HG03097 (cell line): ENCODE results near the gene LEUTX.
"Not testable (repeated sequence)": the region's sequence is repeated elsewhere in the genome, so short reads cannot be mapped to it uniquely, and the experiment has no call there.

Experiments
- ATAC-seq: cut with Tn5 transposase; IDR thresholded peaks from one replicate; pipeline ENCODE4 v1.9.1; 2021; ENCODE audit not compliant: unreplicated experiment, low FRiP score

LEUTX gene, protein sequence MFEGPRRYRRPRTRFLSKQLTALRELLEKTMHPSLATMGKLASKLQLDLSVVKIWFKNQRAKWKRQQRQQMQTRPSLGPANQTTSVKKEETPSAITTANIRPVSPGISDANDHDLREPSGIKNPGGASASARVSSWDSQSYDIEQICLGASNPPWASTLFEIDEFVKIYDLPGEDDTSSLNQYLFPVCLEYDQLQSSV

DNA sequence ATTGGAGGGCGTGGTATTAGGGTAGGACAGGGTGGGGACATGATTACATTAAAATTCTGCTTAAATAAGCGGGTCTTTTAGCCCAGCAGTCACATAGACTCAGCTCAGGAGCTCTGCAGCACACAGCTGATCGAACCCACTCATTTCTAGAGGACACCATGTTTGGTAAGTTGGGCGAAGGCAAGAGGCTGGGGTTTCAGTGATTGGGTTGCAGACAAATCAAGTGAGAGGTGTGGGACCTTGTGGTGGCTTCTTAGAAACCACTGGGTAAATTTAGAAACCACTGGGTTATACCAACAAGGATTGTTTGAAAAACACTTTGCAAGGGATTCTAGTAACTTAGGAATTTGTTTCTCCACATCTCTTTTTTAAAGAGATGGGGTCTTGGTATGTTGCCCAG is at the start of gene LEUTX:
Gene LEUTX, plus strand, starts transcription at position 92 of the 400 bp plus-strand sequence. Its CDS starts 67 bp downstream, at position 159.
- no peak for ATAC-seq

DNA sequence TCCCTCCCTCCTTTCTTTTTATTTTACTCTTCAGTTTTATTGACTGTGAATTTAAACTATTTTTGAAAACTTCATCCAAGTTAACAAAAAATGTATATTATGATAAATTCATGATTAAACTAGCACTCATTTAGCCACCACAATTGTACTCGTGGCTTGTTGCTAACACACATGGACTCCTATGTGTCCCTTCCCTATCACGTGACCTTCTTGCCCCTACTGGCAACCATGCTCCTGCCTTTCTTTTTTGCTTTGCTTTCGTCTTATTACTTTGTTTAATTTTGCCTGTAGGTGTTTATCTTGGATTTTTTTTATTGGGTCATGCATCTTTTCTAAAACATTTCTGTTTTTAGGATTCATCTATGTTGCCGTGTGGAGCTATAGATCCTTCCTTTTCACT is 49.1 kb upstream of the LEUTX start:
- ATAC-seq, result no peak

DNA sequence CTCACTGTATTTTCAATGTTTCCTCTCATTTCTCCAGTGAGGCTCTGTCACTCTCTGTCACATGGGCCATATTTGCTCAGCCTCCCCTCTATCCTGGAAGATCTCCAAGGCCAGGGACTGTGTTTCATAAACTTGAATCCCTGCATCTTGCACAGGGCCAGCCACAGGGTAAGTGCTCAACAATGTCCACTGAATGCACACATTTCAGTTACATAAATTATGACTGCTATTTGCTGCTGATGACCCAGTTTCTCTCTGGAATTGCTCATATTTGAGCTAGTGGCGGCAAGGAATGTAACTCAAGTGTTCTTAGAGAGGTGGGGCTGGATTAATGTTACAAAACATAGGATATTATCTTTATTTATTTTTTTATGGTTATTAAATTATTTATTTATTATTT is 47.0 kb upstream of the LEUTX start:
- ATAC-seq, result no peak

DNA sequence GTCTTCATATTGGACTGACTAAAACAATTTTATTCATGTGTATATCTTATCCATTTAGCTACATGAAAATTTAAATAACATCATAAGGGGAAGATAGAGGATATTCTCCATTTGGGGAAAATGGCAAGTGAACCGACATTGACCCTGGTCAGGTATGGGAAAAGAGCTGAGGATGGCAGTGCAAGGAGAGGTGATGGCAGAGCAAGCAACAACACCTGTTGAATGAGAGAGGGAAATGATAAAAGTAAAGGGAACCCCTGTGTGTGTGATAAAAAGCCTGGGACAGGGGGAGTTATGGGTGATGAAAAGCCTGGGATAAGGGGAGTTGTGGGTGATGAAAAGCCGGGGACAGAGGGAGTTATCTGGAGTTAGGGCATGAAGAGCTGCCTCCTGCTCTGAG is 44.8 kb upstream of the LEUTX start:
- ATAC-seq, result no peak

DNA sequence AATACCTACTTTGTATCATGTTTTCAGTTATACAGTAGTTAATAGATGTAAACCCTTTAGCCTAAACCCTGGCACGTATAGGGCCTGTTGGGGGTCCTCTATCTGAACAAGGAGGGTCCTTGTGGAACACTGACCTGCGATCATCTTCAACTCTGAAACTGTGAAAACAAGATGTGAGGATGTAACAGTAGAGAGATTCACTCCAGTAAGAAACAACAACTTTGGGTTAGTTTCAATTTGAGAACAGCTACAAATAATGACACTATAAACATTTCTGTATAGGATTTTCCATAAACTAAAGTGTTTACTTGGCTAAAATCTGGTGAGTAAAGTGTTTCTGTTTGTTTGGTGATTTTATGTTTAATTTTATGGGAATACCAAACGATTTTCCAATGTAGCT is 43.0 kb upstream of the LEUTX start:
- no peak for ATAC-seq

DNA sequence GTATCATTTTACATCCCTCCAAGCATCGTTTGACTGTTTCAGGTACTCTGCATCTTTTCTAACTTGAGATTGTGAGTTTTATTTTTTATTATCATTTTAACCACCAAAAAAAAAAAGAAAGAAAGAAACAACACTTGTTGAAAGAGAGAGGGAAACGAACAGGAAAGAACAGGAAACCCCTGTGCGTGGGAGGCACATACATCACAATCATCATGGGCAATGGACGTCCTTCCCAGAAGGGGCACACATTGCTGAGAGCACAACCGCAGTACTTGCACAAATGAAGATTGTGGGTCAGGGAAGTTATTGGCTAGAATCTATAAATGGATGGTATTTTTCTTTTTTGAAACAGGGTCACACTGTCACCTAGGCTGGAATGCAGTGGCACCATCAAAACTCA is 42.6 kb upstream of the LEUTX start:
- ATAC-seq, result no peak

DNA sequence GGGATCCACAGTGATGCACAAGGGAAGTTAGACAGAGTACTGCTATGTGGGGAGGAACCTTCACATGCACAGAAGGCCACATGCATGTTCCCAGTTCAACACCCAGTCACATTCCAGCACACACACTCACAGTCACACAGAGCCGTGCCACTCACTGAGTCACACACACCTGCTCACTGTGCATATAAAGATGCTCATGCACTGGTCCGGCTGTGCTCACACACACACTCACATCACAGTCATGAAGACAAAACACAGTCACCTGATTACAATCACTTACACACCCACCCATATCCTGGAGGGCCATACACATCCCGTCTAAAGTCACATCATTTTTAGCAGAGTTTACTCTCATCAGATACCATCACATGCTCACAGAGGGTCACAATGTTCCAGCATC is 41.3 kb upstream of the LEUTX start:
- ATAC-seq, result no peak

DNA sequence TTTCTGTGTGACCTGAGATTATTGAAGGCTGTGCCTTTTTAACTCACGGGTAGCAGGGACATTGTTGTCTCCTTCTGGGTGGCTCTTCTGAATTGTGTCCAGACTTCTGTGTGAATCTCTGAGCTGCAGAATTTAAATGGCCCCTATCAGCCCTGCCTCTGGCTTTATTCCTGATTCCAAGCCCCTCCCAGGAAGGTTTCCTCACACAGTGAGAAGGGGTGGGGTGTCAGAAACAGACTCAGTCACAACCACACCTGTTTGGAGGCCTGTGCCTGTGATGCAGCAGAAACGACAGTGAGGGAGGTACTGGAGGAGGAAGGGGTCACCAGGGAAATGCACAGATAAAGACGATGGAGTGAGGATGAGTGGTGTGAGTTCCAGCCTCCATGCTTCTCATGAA is 40.8 kb upstream of the LEUTX start, which contains the start of gene CLC:
Gene CLC, minus strand, starts transcription at position 139 of the 400 bp plus-strand sequence. Its CDS starts 77 bp downstream, at position 62.
- ATAC-seq, result no peak

DNA sequence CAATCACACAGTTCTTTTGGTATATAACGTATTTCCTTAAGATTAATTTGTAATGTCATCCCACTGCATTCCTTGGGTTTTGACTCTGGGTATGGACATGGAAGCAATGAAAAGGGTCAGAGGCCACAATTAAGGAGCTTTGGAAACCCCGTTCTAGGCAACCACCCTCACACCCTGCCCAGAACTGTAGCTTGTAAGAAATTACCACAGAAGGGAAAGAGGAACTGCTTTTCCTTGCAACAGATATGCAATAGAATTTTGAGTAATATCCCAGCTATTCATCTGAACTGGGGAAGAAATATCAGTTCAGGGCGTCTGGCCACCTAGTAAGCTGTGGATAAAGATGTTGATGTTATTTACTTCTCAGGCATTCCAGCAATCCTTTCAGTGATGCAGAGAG is 39.8 kb upstream of the LEUTX start:
- ATAC-seq, result no peak

DNA sequence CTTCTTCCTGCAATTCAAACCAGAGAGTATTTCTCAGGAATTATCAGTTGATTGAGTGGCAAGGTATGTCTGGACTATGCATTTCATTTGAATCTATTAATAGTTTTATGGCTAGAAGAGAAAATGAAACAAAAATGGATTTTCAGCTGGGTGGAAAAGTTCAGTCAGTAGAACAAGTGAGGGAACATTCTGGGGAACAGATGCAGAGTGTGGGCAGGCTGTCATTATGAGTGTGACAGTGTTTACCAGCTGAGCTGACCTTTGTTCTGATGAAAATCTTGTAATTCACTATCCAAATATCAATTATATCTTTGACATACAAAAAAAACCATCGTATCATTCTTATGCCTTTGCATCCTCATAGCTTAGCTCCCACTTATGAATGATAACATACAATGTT is 38.3 kb upstream of the LEUTX start:
- ATAC-seq, result no peak

DNA sequence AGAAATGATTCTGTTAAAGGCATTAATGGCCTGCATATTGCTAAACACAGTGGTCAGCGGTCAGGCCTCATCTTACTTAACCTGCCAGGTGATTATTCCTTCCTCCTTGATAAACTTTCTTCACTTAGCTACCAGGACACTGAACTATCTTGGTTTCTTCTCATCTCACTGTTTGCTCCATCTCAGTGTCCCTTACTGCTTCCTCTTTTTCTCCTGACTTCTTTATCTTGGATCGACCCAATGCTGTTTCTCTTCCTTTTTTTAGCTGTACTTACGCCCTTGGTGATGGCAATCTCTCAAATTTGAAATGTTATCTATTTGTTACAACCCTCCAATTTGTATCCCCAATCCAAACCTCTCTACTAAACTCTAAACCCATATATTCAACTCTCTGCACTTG is 33.0 kb upstream of the LEUTX start:
- ATAC-seq, result no peak

DNA sequence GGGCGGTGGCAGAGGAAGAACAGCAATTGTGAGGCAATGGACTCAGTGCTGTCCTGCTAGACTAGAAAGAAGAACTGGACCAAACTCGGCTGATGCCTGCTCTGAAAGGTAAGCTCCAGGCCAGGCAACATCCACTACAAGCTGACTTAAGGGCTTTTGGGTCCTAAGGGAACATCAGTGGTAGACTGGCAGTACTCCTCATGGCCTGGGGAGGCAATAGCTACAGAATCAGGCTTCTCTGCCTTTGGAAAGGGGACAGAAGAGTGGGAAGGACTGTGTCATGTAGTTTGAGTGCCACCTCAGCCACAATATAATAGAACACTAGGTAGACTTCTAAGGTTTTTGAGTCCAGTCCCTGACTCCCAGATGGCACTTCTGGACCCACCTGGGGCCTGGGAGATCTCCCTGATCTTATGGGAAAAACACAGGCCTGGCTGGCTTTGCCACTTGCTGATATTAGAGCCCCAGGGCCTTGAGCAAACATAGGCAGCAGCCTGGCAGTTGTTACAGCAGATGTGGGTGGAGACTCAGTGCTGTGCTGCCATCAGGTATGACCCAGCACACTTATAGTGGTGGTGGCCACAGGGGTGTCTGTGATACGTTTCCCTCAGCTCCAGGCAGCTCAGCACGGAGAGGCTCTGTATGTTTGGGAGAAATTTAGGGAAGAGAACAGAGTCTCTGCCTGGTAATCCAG is 31.7 kb upstream of the LEUTX start:
- no peak for ATAC-seq

DNA sequence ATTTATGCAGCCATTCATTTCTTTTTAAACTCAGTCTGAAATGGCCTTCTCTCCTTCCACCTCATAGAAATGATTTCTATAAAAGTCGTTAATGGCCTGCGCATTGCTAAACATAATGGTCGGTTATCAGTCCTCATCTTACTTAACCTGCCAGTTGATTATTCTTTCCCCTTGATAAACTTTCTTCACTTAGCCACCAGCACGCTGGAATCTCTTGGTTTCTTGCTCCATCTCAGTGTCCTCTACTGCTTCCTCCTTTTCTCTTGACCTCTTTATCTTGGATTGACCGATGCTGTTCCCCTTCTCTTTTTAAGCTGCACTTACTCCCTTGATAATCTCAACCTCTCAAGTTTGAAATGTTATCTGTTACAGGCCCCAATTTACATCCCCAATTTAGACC is 28.7 kb upstream of the LEUTX start:
- no peak for ATAC-seq

DNA sequence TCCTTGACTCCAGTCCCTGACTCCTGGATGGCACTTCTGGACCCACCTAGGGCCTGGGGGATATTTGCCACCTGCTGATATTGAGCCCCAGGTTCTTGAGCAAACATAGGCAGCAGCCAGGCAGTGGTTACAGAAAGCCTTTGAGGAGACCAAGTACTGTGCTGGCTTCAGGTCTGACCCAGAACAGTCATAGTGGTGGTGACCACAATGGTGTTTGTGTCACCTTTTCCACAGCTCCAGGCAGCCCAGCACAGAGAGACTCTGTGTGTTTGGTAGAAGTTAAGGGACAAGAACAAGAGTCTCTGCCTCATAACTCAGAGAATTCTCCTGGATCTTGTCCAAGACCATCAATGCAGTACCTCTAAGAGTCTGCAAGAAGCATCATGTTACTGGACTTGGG is 26.3 kb upstream of the LEUTX start:
- no peak for ATAC-seq

DNA sequence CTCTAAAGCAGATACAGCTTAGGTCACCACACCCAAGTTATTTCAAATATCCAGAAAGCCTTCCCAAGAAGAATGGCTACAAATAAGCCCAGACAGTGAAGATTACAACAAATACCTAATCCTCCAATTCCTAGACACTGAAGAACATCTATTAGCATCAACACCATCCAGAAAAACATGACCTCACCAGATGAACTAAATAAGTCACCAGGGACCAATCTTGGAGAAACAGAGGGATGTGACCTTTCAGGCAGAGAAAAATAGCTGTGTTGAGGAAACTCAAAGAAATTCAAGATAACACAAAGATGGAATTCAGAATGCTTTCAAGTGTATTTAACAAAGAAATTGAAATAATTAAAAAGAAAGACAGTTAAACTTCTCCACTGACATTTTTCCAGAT is 25.9 kb upstream of the LEUTX start:
- no peak for ATAC-seq

DNA sequence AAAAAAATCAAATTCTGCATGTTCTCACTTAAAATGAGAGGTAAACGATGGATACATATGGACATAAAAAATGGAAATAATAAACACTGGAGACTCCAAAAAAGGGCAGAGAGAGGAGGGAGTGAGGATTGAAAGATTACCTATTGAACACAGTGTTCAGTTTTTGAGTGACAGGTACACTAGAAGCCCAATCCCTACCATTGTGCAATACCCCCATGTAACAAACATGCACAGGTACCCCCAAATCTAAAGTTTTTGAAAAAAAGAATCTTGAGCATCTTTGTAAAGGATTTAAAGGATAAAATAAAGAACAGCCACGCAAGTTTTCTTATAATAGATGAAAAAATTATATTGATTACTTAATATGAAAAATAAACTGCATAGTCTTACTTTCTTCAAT is 24.1 kb upstream of the LEUTX start:
- no peak for ATAC-seq

DNA sequence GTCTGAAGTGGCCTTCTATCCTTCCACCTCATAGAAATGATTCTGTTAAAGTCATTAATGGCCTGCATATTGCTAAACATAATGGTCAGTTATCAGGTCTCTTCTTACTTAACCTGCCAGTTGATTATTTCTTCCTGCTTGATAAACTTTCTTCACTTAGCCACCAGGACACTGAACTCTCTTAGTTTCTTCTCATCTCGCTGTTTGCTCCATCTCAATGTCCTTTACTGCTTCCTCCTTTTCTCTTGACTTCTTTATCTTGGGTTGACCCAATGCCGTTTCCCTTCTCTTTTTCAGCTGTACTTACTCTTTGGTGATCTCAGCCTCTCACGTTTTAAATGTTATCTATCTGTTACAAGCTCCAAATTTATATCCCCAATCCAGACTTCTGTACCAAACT is 23.7 kb upstream of the LEUTX start:
- no peak for ATAC-seq

DNA sequence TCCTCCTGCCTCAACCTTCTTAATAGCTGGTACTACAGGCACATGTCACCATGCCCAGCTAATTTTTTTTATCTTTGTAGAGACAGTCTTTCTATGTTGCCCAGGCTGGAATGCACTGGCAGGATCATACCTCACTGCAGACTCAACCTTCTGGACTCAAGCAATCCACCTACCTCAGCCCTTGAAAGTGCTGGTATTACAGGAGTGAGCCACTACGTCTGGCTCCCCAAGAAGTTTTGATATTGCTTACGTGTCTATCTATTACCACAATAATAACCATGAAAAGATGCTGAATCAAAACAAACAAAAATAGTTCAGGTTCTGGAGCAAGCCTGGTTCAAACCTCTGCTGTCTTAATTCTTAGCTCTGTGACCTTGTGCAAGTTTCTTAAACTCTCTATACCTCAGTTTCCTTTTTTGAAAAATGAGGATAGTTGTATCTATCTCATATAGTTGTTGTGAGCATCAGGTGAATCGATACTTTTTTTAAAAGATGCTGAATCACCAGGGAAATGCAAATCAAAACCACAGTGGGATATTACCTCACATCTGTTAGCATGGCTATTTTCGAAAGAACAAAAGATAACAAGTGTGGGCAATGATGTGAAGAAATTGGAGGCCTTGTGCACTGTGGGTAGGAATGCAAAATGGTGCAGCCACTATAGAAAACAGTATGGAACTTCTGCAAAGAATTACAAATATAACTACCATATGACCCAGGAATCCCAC is 19.0 kb upstream of the LEUTX start:
- ATAC-seq, result no peak

DNA sequence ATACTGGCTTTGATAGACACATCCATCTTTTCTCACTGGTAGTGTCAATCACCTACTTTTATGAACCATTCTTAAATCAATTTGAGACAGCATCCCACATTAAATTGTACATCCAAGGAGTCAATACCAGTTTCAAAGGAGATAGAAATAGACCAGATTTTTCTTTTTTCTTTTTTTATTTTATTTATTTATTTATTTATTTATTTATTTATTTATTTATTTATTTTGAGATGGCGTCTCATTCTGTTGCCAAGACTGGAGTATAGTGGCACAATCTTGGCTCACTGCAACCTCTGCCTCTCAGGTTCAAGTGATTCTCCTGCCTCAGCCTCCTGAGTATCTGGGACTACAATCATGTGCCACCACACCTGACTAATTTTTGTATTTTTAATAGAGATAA is 16.8 kb upstream of the LEUTX start:
- ATAC-seq, result not testable (repeated sequence)

DNA sequence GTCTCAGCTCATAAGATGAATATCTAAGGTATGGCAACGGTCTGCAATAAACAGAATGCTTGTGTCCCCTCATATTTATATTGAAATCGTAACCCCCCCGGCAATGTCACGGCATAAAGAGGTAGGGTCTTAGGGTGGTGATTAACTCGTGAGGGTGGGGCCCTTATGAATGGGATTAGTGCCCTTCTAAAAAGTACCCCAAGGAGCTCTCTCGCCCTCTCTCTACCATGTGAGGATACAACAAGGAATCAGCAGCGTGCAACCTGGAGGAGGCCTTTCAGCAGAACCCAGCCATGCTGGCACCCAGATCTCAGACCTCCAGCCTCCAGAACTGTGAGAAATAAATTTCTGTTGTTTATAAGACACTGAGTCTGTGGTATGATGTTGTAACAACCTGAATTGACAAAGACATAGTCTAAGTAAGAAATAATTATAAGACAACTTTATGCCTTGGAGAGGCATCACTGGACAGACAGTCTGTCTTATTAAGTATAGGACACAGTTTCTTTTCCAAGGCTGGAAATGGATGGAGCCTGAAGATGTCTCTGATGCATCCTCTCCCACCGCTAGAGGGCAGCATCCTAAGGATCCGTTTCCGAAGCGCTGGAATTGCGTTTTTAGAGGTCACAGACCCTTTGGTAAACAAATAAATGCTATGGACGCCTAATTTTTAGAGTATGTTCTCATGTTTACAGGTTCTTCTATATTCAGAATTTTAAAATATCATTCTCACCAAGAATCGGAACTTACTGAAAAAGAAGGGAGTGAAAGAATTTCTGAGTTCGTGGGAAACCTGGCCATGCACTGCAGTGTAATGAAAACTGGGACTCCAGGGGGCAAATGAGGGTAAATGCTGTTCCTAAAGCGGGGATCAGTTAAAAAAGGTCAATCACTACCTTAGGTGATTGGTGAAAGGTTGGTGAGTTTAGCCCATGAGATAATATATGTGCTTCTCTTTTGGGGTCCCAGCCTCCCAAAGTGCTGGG is 13.3 kb upstream of the LEUTX start:
- no peak for ATAC-seq

DNA sequence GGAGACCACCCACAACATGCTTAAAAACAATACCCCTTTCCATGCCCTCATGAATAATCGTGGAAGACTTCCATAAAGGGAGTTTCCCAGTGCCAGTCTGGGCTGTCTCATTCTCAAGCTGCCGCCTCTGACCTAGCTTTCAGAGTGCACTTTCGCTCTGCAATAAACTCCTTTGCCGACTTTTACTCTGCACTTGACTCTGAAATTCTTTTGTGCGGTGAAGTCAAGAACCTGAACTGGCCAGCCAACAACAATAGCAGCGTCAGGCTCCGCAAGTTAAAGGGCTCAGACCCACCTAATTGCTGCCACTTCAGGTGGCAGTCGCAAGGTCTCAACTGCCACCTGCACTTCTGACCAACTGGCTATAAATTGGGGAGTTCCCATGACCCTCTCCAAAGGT is 10.3 kb upstream of the LEUTX start:
- ATAC-seq, result no peak
